ENCODE results near the gene RAP1GAP.

The RAP1GAP gene

GRCh38 chr1:21601278-21602048 lies 67.7 kb downstream of the RAP1GAP start:
- Histone ChIP-seq H3K4me1 (no peaks in the 10 kb centered on the region), H3K27me3 (no peaks in the 10 kb centered on the region), H3K9me3 (no peaks in the 10 kb centered on the region), H3K36me3 (no peaks in the 10 kb centered on the region), H3K4me3 (ENCODE audit: low read depth, low read length) (no peak overlapping the region)
- no peak for DNase-seq
- no peak for TF ChIP-seq CTCF (IDR thresholded peaks at IDR 0.05; ENCODE audit: low read depth, low read length)

- no peaks in the 10 kb centered on the region for H3K4me1 ChIP-seq
- no peak for TF ChIP-seq CTCF (IDR thresholded peaks at IDR 0.05; ENCODE audit: low read depth, low read length)
- no peaks in the 10 kb centered on the region for H3K36me3 ChIP-seq
- no peaks in the 10 kb centered on the region for H3K27me3 ChIP-seq
- no peak overlapping the region for H3K4me3 ChIP-seq (ENCODE audit: low read depth, low read length)
- DNase-seq = no peak
- no peaks in the 10 kb centered on the region for H3K9me3 ChIP-seq
These were observed 69.8 kb downstream of the RAP1GAP start for GRCh38 chr1:21599402-21599801.

DNA sequence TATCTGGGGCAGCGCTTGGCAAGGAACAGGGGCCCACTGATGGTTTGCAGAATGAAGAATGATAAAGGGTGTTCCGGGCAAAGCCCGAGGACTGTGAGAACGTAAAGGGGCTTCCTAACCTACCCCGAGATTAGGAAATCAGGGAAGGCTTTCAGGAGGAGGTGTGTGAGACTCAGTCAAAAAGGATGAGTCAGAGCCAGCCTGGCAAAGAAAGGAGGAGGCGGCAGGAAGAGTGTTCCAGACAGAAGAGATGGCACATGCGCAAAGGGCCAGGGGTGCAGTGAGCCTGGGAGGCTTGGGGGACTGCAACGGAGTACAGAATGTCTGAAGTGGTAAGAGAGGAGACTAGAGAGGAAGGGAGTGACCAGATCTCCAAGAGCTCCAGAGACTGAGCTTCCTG lies 70.3 kb downstream of the RAP1GAP start:
- Histone ChIP-seq H3K4me1 (no peaks in the 10 kb centered on the region), H3K9me3 (no peaks in the 10 kb centered on the region), H3K4me3 (ENCODE audit: low read depth, low read length) (no peak overlapping the region), H3K36me3 (no peaks in the 10 kb centered on the region), H3K27me3 (no peaks in the 10 kb centered on the region)
- no peak for DNase-seq
- TF ChIP-seq CTCF (IDR thresholded peaks at IDR 0.05; ENCODE audit: low read depth, low read length) = no peak

DNA sequence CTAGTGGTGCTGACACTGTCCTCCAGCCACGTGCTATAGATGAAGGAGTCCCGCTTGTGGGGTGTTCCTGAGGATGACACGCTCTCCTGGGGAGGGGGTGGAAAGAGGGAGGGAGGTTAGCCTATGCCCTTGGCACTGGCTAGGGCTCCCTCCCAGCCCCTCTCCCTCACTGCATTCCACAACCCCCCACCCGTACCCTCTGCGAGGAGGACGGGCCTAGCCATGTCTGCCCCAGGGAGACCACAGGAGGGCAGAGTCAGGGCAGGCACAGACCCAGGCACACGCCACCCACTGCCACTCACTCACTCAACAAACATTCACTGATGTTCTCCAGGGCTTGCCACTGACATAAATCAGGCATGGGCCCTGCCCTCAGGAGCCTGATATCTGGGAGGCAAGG lies 70.7 kb downstream of the RAP1GAP start:
- Histone ChIP-seq H3K36me3 (no peaks in the 10 kb centered on the region), H3K4me3 (ENCODE audit: low read depth, low read length) (no peak overlapping the region), H3K27me3 (no peaks in the 10 kb centered on the region), H3K4me1 (no peaks in the 10 kb centered on the region), H3K9me3 (no peaks in the 10 kb centered on the region)
- TF ChIP-seq CTCF (IDR thresholded peaks at IDR 0.05; ENCODE audit: low read depth, low read length) = no peak
- no peak for DNase-seq

DNA sequence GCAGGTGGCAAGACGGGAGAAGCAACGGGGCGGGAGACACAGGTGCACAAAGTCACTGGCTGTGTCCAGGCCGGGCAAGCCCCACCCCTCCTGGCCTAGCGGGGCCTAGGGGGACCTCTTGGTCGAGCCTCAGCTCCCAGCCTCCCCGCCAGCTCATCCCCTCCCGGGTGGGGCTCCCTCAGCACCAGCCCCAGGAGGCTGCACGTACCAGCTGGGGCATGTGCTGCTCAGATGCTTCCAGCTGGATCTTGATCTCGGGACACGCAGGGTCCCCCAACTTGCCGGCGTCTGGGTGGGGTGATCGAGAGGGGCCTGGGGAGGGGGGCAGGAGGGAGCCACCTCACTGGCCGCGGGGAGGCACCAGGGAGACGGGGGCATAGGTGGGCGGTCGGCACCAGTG lies 71.4 kb downstream of the RAP1GAP start:
- H3K27me3 ChIP-seq = no peaks in the 10 kb centered on the region
- no peak for TF ChIP-seq CTCF (IDR thresholded peaks at IDR 0.05; ENCODE audit: low read depth, low read length)
- H3K4me3 ChIP-seq (ENCODE audit: low read depth, low read length) = no peak overlapping the region
- H3K36me3 ChIP-seq = no peaks in the 10 kb centered on the region
- no peaks in the 10 kb centered on the region for H3K9me3 ChIP-seq
- no peak for DNase-seq
- no peaks in the 10 kb centered on the region for H3K4me1 ChIP-seq

- no peak for DNase-seq
- no peaks in the 10 kb centered on the region for H3K9me3 ChIP-seq
- no peaks in the 10 kb centered on the region for H3K36me3 ChIP-seq
- H3K4me3 ChIP-seq (ENCODE audit: low read depth, low read length) = no peak overlapping the region
- H3K27me3 ChIP-seq = no peaks in the 10 kb centered on the region
- no peak for TF ChIP-seq CTCF (IDR thresholded peaks at IDR 0.05; ENCODE audit: low read depth, low read length)
- H3K4me1 ChIP-seq = no peaks in the 10 kb centered on the region
These were observed 72.5 kb downstream of the RAP1GAP start for GRCh38 chr1:21596628-21597027.
